ENCODE data around the gene CCDC92. TPM values are rescaled to one million over a fixed set of nuclear protein-coding genes. Genes with fewer than 3 reads are reported as not detected.

CCDC92 gene
- total and polyA plus RNA-seq, 2 of the 13 experiments (the other 11 are each of a cell fraction or from before 2014, with no cell fraction given), result 5.4 to 14.7 TPM

DNA sequence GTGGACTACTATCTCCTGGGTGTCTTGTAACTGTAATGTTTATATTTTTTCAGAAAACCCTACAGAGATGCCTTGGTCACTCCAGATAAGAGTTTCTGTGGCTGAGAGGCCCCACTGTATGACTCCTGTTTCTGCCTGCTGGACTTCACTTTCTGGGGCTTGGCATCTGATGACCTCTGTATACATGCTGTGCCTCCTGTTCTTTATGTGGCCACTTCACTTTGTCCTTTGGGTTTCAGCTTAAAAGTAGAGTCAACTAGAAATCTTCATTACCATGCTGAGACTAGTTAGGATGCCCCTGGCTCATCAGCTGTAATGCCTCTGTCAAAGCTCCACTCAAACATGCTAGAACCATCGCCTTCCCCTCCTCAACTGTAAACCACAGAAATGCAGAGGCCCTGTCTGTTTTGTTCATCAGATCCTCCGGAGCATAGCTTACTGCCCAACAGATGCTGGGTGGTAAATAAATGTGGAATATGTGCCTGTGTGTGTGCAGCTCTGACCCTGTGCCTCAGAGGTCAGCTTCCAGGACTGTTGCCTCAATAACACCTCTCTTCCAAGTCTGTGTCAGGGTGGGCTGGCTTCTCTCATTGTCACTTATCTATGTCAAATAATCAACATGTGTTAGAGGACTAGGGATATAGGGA, 25.8 kb upstream of the CCDC92 start:
- peaks cover 39% of the 10 kb centered on the region for H3K79me2 ChIP-seq (ENCODE audit: insufficient read depth, low read length)
- no peak for ATAC-seq
- TF ChIP-seq, protein P1, sequence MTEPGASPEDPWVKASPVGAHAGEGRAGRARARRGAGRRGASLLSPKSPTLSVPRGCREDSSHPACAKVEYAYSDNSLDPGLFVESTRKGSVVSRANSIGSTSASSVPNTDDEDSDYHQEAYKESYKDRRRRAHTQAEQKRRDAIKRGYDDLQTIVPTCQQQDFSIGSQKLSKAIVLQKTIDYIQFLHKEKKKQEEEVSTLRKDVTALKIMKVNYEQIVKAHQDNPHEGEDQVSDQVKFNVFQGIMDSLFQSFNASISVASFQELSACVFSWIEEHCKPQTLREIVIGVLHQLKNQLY (CRISPR knock-in tag; IDR thresholded peaks at IDR 0.05), result no peak
- TF ChIP-seq HMGA1 (CRISPR knock-in tag; conservative IDR thresholded peaks at IDR 0.05), result no peak
- TF ChIP-seq NCOA5 (CRISPR knock-in tag; IDR thresholded peaks at IDR 0.05), result no peak
- TF ChIP-seq HNF1A (IDR thresholded peaks at IDR 0.05; ENCODE audit: low read depth), result no peak
- TF ChIP-seq HNF1A (CRISPR knock-in tag; IDR thresholded peaks at IDR 0.05; ENCODE audit: borderline replicate concordance), result no peak
- TF ChIP-seq FOXA1 (IDR thresholded peaks at IDR 0.05), result no peak
- no peak for TF ChIP-seq FOXA1 (CRISPR knock-in tag; IDR thresholded peaks at IDR 0.05)
- no peak for TF ChIP-seq ZBTB3 (CRISPR knock-in tag; IDR thresholded peaks at IDR 0.05; ENCODE audit: borderline replicate concordance, low read depth)
- TF ChIP-seq ZNF30 (CRISPR knock-in tag; IDR thresholded peaks at IDR 0.05), result no peak
- TF ChIP-seq ZNF567 (CRISPR knock-in tag; IDR thresholded peaks at IDR 0.05; ENCODE audit: borderline replicate concordance), result no peak
- no peak for TF ChIP-seq ZXDC (CRISPR knock-in tag; IDR thresholded peaks at IDR 0.05)
- TF ChIP-seq MAZ (IDR thresholded peaks at IDR 0.05; ENCODE audit: borderline replicate concordance, low read depth, low read length), result no peak
- no peak for TF ChIP-seq MAZ (CRISPR knock-in tag; IDR thresholded peaks at IDR 0.05; ENCODE audit: low read depth)
- no peak for TF ChIP-seq MEIS1 (CRISPR knock-in tag; IDR thresholded peaks at IDR 0.05; ENCODE audit: borderline replicate concordance)
- TF ChIP-seq PRPF4 (IDR thresholded peaks at IDR 0.05; ENCODE audit: low read depth, low read length, poor library complexity, severe bottlenecking), result no peak
- no peak for TF ChIP-seq ZNF253 (CRISPR knock-in tag; IDR thresholded peaks at IDR 0.05; ENCODE audit: borderline replicate concordance)
- TF ChIP-seq MTA1 (CRISPR knock-in tag; IDR thresholded peaks at IDR 0.05; ENCODE audit: borderline replicate concordance), result no peak
- H3K27ac ChIP-seq (ENCODE audit: extremely low read length, insufficient read depth, low read length), result no peak overlapping the region
- ChIA-PET CTCF (ENCODE audit: low intra/inter-chr PET ratio, low total read pairs) (no interaction called here), POLR2A (no interaction called here)
- H3K36me3 ChIP-seq (replicated peaks in 1 of 2; ENCODE audit: control insufficient read depth in 1 of 2, insufficient read depth in 2 of 2, low read length in 2 of 2), result peaks cover 20 to 75% of the 10 kb centered on the region in 2 experiments
- no TSS peak for BruUV-seq (replicated peaks)
- no peak for DNase-seq (ENCODE audit: low spot score)
- peaks cover 3% of the 10 kb centered on the region; the same call in 1 of the 2 replicates for H3K4me1 ChIP-seq (ENCODE audit: insufficient read depth, low read length)
- intact Hi-C loops (cut with micrococcal nuclease; ENCODE audit: unreplicated experiment) (no loop called here), in situ Hi-C loops (cut with HindIII; ENCODE audit: extremely low pct_ligation_motif_present, low pct_unique_long_range_greater_than_20kb) (no loop called here)
- H3K4me3 ChIP-seq (replicated peaks in 1 of 3; ENCODE audit: insufficient read depth in 1 of 3, low read depth in 2 of 3, low read length in 3 of 3), result no peak overlapping the region
- FAIRE-seq, result no peak
- 89% methylated on average over 2 of the region's 2 CpGs for WGBS (ENCODE audit: low lambda C conversion rate)
- H3K4me2 ChIP-seq (ENCODE audit: low read depth, low read length), result no peak overlapping the region
- H3K27me3 ChIP-seq (ENCODE audit: control insufficient read depth in 1 of 2, insufficient read depth in 2 of 2, low read length in 2 of 2), result no peaks in the 10 kb centered on the region
- H3K9me3 ChIP-seq (ENCODE audit: low read length), result no peaks in the 10 kb centered on the region
- H3K9ac ChIP-seq (ENCODE audit: insufficient read depth, low read depth, low read length), result no peak overlapping the region
- peaks cover 7% of the 10 kb centered on the region; the same call in 1 of the 2 replicates for H4K20me1 ChIP-seq (ENCODE audit: insufficient read depth, low read length)
- no peak overlapping the region for H2AFZ ChIP-seq (ENCODE audit: low read length)

Data from HepG2 (cell line).